H1 (cell line): Measurements from ENCODE around the gene OR2T6.
"Not testable (repeated sequence)": the region's sequence is repeated elsewhere in the genome, so short reads cannot be mapped to it uniquely, and the experiment has no call there.

Source experiments
- BACH1 ChIP-seq: IDR thresholded peaks from 2 replicates; pipeline ENCODE4 v1.6.1; 2012; ENCODE audit warnings: low read length, improper control_type of control experiment
- HDAC2 ChIP-seq, 2 experiments: fragments of 300-600 bp in 1 of 2; sonication (generic) in 1 of 2; IDR thresholded peaks; 2 replicates each; pipeline ENCODE4 v1.6.1; 2011 to 2012; ENCODE audit warnings: low read depth in 2 of 2, low read length in 2 of 2, mild to moderate bottlenecking in 2 of 2, moderate library complexity in 2 of 2, borderline replicate concordance in 1 of 2, inconsistent platforms in 1 of 2
- KDM1A ChIP-seq: fragments of 200-600, 300-600 bp; sonication (generic); IDR thresholded peaks from 2 replicates; pipeline ENCODE4 v1.7.1; 2016; ENCODE audit warnings: mild to moderate bottlenecking, low read length, borderline replicate concordance
- POLR2A ChIP-seq, 2 experiments: IDR thresholded peaks; 1 replicate in 1 of 2; 2 replicates in 1 of 2; pipeline ENCODE4 v1.6.1; 2011; ENCODE audit warnings: low read depth in 2 of 2, low read length in 2 of 2, mild to moderate bottlenecking in 2 of 2; ENCODE audit errors: control extremely low read depth in 1 of 2
- RAD21 ChIP-seq, 2 experiments: IDR thresholded peaks in 1 of 2; conservative IDR thresholded peaks in 1 of 2; 2 replicates each; pipeline ENCODE4 v1.6.1; 2011; ENCODE audit warnings: low read depth in 2 of 2, low read length in 2 of 2, improper control_type of control experiment in 1 of 2, inconsistent platforms in 1 of 2, mild to moderate bottlenecking in 1 of 2, moderate library complexity in 1 of 2
- RFX5 ChIP-seq: IDR thresholded peaks from 2 replicates; pipeline ENCODE4 v1.6.1; 2011; ENCODE audit warnings: low read depth, low read length, improper control_type of control experiment, borderline replicate concordance
- RNF2 ChIP-seq: fragments of 200-900, 300-1000 bp; sonication (generic); IDR thresholded peaks from 2 replicates; pipeline ENCODE4 v1.7.1; 2016; ENCODE audit warnings: borderline replicate concordance, low read depth, mild to moderate bottlenecking, antibody characterized with exemption, low read length; ENCODE audit not compliant: poor library complexity, severe bottlenecking; ENCODE audit errors: missing control alignments
- SRF ChIP-seq: IDR thresholded peaks from 2 replicates; pipeline ENCODE4 v1.6.1; 2011; ENCODE audit warnings: mild to moderate bottlenecking, low read depth, low read length, moderate library complexity
- TAF1 ChIP-seq: IDR thresholded peaks from 2 replicates; pipeline ENCODE4 v1.6.1; 2011; ENCODE audit warnings: mild to moderate bottlenecking, low read depth, low read length
- TF ChIP-seq, protein P1 (sequence below): IDR thresholded peaks from 2 replicates; pipeline ENCODE4 v1.6.1; 2012; ENCODE audit warnings: inconsistent platforms
- TF ChIP-seq, protein P2 (sequence below), 3 experiments: IDR thresholded peaks; 1 replicate in 2 of 3; 2 replicates in 1 of 3; pipeline versions ENCODE4 v1.5.1 to v1.6.1; 2011; ENCODE audit warnings: low read length in 3 of 3, mild to moderate bottlenecking in 3 of 3, inconsistent platforms in 2 of 3, low read depth in 1 of 3, moderate library complexity in 1 of 3; ENCODE audit not compliant: insufficient read depth in 1 of 3; ENCODE audit errors: control extremely low read depth in 1 of 3
- TF ChIP-seq, protein P3 (sequence below): IDR thresholded peaks from 2 replicates; pipeline ENCODE4 v1.6.1; 2011; ENCODE audit warnings: low read length, improper control_type of control experiment

DNA sequence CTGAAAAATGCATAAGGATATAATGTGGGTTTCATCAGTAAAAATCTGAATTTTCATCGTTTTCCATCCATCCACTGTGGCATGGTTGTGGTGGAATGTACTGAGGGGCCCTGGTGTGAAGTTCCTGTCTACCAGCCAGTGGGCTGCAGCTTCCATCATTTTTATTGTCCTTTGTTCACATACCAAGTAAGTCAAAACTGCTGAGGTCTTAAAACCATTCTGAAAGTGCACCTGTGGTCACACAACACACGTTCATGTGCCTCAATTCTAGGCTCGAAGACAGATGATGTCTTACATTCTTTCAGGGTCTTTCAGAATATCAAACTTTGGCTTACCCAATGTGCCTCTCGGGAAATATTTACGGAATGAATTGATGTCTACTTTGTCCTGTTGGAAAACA, 63.7 kb downstream of the OR2T6 start:
- TF ChIP-seq RAD21 (IDR thresholded peaks at IDR 0.05 in 1 of 2, conservative IDR thresholded peaks at IDR 0.05 in 1 of 2; ENCODE audit: low read depth in 2 of 2, low read length in 2 of 2); TAF1; RFX5; RNF2; BACH1; KDM1A; SRF; POLR2A (IDR thresholded peaks at IDR 0.05; ENCODE audit: control extremely low read depth in 1 of 2, low read depth in 2 of 2, low read length in 2 of 2); HDAC2 (IDR thresholded peaks at IDR 0.05; ENCODE audit: borderline replicate concordance in 1 of 2, low read depth in 2 of 2, low read length in 2 of 2): not testable (repeated sequence)
- TF ChIP-seq, protein P1, sequence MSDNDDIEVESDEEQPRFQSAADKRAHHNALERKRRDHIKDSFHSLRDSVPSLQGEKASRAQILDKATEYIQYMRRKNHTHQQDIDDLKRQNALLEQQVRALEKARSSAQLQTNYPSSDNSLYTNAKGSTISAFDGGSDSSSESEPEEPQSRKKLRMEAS: not testable (repeated sequence)
- TF ChIP-seq, protein P2, sequence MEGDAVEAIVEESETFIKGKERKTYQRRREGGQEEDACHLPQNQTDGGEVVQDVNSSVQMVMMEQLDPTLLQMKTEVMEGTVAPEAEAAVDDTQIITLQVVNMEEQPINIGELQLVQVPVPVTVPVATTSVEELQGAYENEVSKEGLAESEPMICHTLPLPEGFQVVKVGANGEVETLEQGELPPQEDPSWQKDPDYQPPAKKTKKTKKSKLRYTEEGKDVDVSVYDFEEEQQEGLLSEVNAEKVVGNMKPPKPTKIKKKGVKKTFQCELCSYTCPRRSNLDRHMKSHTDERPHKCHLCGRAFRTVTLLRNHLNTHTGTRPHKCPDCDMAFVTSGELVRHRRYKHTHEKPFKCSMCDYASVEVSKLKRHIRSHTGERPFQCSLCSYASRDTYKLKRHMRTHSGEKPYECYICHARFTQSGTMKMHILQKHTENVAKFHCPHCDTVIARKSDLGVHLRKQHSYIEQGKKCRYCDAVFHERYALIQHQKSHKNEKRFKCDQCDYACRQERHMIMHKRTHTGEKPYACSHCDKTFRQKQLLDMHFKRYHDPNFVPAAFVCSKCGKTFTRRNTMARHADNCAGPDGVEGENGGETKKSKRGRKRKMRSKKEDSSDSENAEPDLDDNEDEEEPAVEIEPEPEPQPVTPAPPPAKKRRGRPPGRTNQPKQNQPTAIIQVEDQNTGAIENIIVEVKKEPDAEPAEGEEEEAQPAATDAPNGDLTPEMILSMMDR (IDR thresholded peaks at IDR 0.05; ENCODE audit: control extremely low read depth in 1 of 3, insufficient read depth in 1 of 3, low read depth in 1 of 3, low read length in 3 of 3): not testable (repeated sequence)
- TF ChIP-seq, protein P3, sequence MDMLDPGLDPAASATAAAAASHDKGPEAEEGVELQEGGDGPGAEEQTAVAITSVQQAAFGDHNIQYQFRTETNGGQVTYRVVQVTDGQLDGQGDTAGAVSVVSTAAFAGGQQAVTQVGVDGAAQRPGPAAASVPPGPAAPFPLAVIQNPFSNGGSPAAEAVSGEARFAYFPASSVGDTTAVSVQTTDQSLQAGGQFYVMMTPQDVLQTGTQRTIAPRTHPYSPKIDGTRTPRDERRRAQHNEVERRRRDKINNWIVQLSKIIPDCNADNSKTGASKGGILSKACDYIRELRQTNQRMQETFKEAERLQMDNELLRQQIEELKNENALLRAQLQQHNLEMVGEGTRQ: not testable (repeated sequence)
